BLaER1 treated with 17β-estradiol and CSF1 and Interleukin-3, amounts not matched to agents 10 nM and 100 nM (cell line): Measurements from ENCODE around the gene DFFA.
"Not testable (repeated sequence)": the region's sequence is repeated elsewhere in the genome, so short reads cannot be mapped to it uniquely, and the experiment has no call there.

ENCODE experiments used
- H3K27ac ChIP-seq, 11 experiments: shearing (Covaris generic); formaldehyde crosslinking; 2 replicates each; pipeline ENCODE4 v1.8.1; 2022
- H3K27me3 ChIP-seq, 11 experiments: shearing (Covaris generic); formaldehyde crosslinking; 2 replicates each; pipeline ENCODE4 v1.8.1; 2022
- H3K36me3 ChIP-seq, 11 experiments: shearing (Covaris generic); formaldehyde crosslinking; 2 replicates each; pipeline ENCODE4 v1.8.1; 2022
- H3K4me1 ChIP-seq, 10 experiments: shearing (Covaris generic); formaldehyde crosslinking; 2 replicates each; pipeline ENCODE4 v1.8.1; 2022
- H3K4me2 ChIP-seq, 11 experiments: shearing (Covaris generic); formaldehyde crosslinking; 2 replicates each; pipeline ENCODE4 v1.8.1; 2022
- H3K4me3 ChIP-seq, 10 experiments: shearing (Covaris generic); formaldehyde crosslinking; 2 replicates each; pipeline ENCODE4 v1.8.1; 2022
- H3K9ac ChIP-seq, 11 experiments: shearing (Covaris generic); formaldehyde crosslinking; 2 replicates each; pipeline ENCODE4 v1.8.1; 2022
- H3K9me3 ChIP-seq, 11 experiments: shearing (Covaris generic); formaldehyde crosslinking; replicated peaks in 1 of 11; 2 replicates each; pipeline ENCODE4 v1.8.1; 2022
- H4K20me1 ChIP-seq, 11 experiments: shearing (Covaris generic); formaldehyde crosslinking; 2 replicates each; pipeline ENCODE4 v1.8.1; 2022
- Cebpa-rat ChIP-seq, 11 experiments: shearing (Covaris generic); IDR thresholded peaks; 2 replicates each; pipeline ENCODE4 v1.8.1; 2022

DFFA gene

DNA sequence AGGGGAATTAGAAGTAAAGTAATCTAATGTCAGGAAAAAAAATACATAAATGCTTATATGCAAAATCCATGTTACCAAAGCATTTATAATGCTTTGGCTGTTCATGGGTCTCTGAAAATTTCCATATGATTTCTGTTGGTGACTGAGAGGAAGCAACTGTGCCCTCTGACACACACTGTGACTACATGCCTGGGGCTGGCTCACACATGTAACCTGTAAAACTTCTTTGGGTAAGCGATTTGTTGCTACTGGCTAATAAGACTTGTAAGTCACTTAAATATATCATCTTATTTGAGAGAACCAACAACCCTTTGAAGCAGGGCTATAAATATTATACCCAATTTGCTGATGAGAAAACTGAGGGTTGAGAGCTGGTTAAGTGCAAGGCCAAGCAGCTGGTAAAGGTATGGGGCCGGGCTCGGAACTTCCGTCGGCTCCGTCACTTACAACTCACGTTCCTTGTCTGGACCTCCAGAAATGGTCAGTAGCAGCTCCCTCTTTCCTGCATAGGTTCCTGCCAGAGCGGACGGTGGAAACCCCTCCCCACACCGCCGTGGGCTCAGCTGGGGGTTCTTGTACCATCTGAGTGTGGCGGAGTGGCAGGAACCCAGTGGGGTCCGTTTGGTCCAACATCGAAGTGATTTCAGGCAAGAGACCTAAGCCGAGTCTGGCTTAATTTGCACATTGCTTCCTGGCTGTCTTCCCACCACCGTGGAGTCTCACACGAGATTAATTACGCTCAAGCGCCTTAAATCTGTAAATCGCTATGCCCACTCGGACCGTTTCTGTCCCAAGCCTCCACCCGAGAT is 714 bp downstream of the DFFA start:
- Histone ChIP-seq H3K9me3 (no peaks in the 10 kb centered on the region), H3K4me2 (peak overlapping the region; percentile 87 to 99 (median 92)), H3K36me3 (peaks cover 27 to 36% (median 33%) of the 10 kb centered on the region in 11 experiments), H3K27me3 (no peaks in the 10 kb centered on the region), H3K4me3 (peak overlapping the region; percentile 66 to 91 (median 79)), H3K4me1 (peaks cover 39 to 52% (median 49%) of the 10 kb centered on the region in 10 experiments), H4K20me1 (peaks cover 0 to 39% (median 9%) of the 10 kb centered on the region in 11 experiments; a peak in 10 of 22 replicates), H3K9ac (peak overlapping the region; percentile 77 to 86 (median 85)), H3K27ac (peak overlapping the region; percentile 54 to 82 (median 76); a peak in 21 of 22 replicates)
- no peak for TF ChIP-seq Cebpa-rat (IDR thresholded peaks at IDR 0.05)

GRCh38 chr1:10470043-10470442 is 2.3 kb downstream of the DFFA start:
- Histone ChIP-seq H3K27ac (no peak overlapping the region), H3K4me3 (no peak overlapping the region), H3K4me2 (no peak overlapping the region), H3K9me3 (no peaks in the 10 kb centered on the region), H4K20me1 (peaks cover 0 to 24% (median 3%) of the 10 kb centered on the region in 11 experiments; a peak in 9 of 22 replicates), H3K27me3 (no peaks in the 10 kb centered on the region), H3K4me1 (peaks cover 28 to 40% (median 36%) of the 10 kb centered on the region in 10 experiments), H3K9ac (no peak overlapping the region), H3K36me3 (peaks cover 43 to 52% (median 49%) of the 10 kb centered on the region in 11 experiments)
- no peak for TF ChIP-seq Cebpa-rat (IDR thresholded peaks at IDR 0.05)

- TF ChIP-seq Cebpa-rat (IDR thresholded peaks at IDR 0.05) = no peak
Observed at GRCh38 chr1:10467078-10467477, 5.3 kb downstream of the DFFA start.

DNA sequence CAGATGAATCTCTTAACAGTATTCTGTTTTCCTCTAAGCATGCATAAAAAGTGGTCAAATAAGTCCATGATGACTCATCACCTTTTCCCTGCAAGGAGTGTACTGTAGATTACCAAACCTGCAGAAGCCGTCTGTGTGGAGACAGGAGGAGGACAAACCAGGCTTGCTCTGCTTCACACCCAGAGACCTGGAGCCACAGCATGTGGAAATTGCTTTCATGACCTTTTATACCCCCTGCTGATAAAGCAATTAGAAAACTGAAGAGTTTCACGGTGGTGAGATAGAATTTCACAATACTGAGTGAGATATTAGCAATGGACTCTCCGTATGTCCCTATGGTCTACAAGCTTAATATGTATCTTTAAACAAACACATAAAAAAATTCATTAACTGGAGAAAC is 13.1 kb downstream of the DFFA start:
- peaks cover 36 to 84% (median 64%) of the 10 kb centered on the region in 11 experiments for H3K36me3 ChIP-seq
- peak overlapping the region in 2 of 11 experiments; percentile 8 to 17; a peak in 1 of 22 replicates for H3K9ac ChIP-seq
- H3K4me2 ChIP-seq = 0 out of 22 replicates have a peak overlapping the region, but pooled peaks of 1 of the 11 experiments have one; percentile 5
- H3K4me1 ChIP-seq = peaks cover 8 to 32% (median 28%) of the 10 kb centered on the region in 10 experiments; a peak in 18 of 20 replicates
- H3K9me3 ChIP-seq = peaks cover 0 to 3% (median 0%) of the 10 kb centered on the region in 11 experiments; a peak in 1 of 22 replicates
- H3K4me3 ChIP-seq = no peak overlapping the region
- peak overlapping the region in 3 of 11 experiments; percentile 57 to 73 (median 64); a peak in 5 of 22 replicates for H3K27ac ChIP-seq
- TF ChIP-seq Cebpa-rat (IDR thresholded peaks at IDR 0.05) = no peak
- H3K27me3 ChIP-seq = no peaks in the 10 kb centered on the region
- peaks cover 0 to 6% (median 0%) of the 10 kb centered on the region in 11 experiments; a peak in 1 of 22 replicates for H4K20me1 ChIP-seq

More at GRCh38 chr1:10467078-10467477, 5.3 kb downstream of the DFFA start:
- Histone ChIP-seq H3K27me3 (no peaks in the 10 kb centered on the region), H3K36me3 (peaks cover 73 to 81% (median 77%) of the 10 kb centered on the region in 11 experiments), H3K27ac (no peak overlapping the region), H3K9me3 (no peaks in the 10 kb centered on the region), H3K4me1 (peaks cover 11 to 25% (median 19%) of the 10 kb centered on the region in 10 experiments), H4K20me1 (peaks cover 0 to 24% (median 6%) of the 10 kb centered on the region in 11 experiments; a peak in 10 of 22 replicates), H3K4me2 (no peak overlapping the region), H3K9ac (no peak overlapping the region), H3K4me3 (no peak overlapping the region)

- Histone ChIP-seq H3K36me3 (peaks cover 24 to 77% (median 53%) of the 10 kb centered on the region in 11 experiments), H3K27me3 (no peaks in the 10 kb centered on the region), H3K4me2 (peak overlapping the region in 9 of 11 experiments; percentile 47 to 74 (median 66); a peak in 18 of 22 replicates), H3K9me3 (peaks cover 0 to 3% (median 0%) of the 10 kb centered on the region in 11 experiments; a peak in 1 of 22 replicates), H3K4me1 (peaks cover 8 to 32% (median 28%) of the 10 kb centered on the region in 10 experiments; a peak in 18 of 20 replicates), H3K27ac (peak overlapping the region in 8 of 11 experiments; percentile 11 to 73 (median 52); a peak in 15 of 22 replicates), H3K9ac (peak overlapping the region in 7 of 11 experiments; percentile 6 to 62 (median 29); a peak in 6 of 22 replicates), H3K4me3 (no peak overlapping the region), H4K20me1 (peaks cover 0 to 1% (median 0%) of the 10 kb centered on the region in 11 experiments; a peak in 1 of 22 replicates)
- TF ChIP-seq Cebpa-rat (IDR thresholded peaks at IDR 0.05) = no peak
Observed at GRCh38 chr1:10457875-10458274, 14.5 kb downstream of the DFFA start.

GRCh38 chr1:10457462-10457861 is 14.9 kb downstream of the DFFA start:
- Histone ChIP-seq H3K27ac (peak overlapping the region in 9 of 11 experiments; percentile 11 to 73 (median 47); a peak in 16 of 22 replicates), H3K9ac (peak overlapping the region in 8 of 11 experiments; percentile 6 to 62 (median 25); a peak in 8 of 22 replicates)

GRCh38 chr1:10456661-10457060 is 15.7 kb downstream of the DFFA start:
- H3K9me3 ChIP-seq = peaks cover 0 to 3% (median 0%) of the 10 kb centered on the region in 11 experiments; a peak in 1 of 22 replicates
- no peaks in the 10 kb centered on the region for H4K20me1 ChIP-seq
- no peak overlapping the region for H3K4me3 ChIP-seq
- peak overlapping the region in 7 of 11 experiments; percentile 29 to 73 (median 58); a peak in 13 of 22 replicates for H3K27ac ChIP-seq
- TF ChIP-seq Cebpa-rat (IDR thresholded peaks at IDR 0.05) = no peak
- H3K9ac ChIP-seq = peak overlapping the region in 4 of 11 experiments; percentile 18 to 56 (median 20); a peak in 3 of 22 replicates
- H3K4me2 ChIP-seq = peak overlapping the region in 8 of 11 experiments; percentile 47 to 74 (median 66); a peak in 14 of 22 replicates
- H3K4me1 ChIP-seq = peaks cover 8 to 32% (median 28%) of the 10 kb centered on the region in 10 experiments; a peak in 18 of 20 replicates
- H3K27me3 ChIP-seq = no peaks in the 10 kb centered on the region
- peaks cover 11 to 65% (median 40%) of the 10 kb centered on the region in 11 experiments; a peak in 20 of 22 replicates for H3K36me3 ChIP-seq

More at GRCh38 chr1:10457462-10457861, 14.9 kb downstream of the DFFA start:
- Histone ChIP-seq H3K36me3 (peaks cover 19 to 73% (median 48%) of the 10 kb centered on the region in 11 experiments), H3K4me1 (peaks cover 8 to 32% (median 28%) of the 10 kb centered on the region in 10 experiments; a peak in 18 of 20 replicates), H3K4me2 (peak overlapping the region in 9 of 11 experiments; percentile 47 to 74 (median 66); a peak in 18 of 22 replicates)
- H3K9me3 ChIP-seq, H4K20me1 ChIP-seq, H3K27me3 ChIP-seq, H3K4me3 ChIP-seq: not testable (repeated sequence)
- TF ChIP-seq Cebpa-rat (IDR thresholded peaks at IDR 0.05) = peak in 3 of 11 experiments; percentile 9 to 63 (median 33); a peak in 2 of 22 replicates

DNA sequence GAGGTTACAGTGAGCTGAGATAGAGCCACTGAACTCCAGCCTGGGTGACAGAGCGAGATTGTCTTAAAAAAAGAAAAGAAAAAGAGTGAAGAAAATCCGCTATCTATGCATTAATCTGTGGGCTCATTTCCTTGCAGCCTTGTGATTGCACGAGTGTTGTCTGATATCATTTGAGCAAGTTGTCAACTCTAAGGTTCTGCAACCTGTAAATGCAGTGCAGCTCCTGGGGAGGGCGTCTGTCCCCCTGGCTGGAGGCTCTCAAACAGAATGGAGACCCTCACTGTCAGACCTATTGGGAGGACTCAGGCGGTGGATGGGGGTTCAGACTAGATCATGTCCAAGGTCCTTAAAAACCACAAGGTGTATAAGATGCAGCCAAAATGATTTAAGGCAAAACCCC is 16.3 kb downstream of the DFFA start:
- Histone ChIP-seq H4K20me1 (no peaks in the 10 kb centered on the region), H3K4me1 (peaks cover 8 to 32% (median 28%) of the 10 kb centered on the region in 10 experiments; a peak in 18 of 20 replicates), H3K36me3 (peaks cover 5 to 59% (median 34%) of the 10 kb centered on the region in 11 experiments; a peak in 20 of 22 replicates), H3K27ac (no peak overlapping the region), H3K27me3 (no peaks in the 10 kb centered on the region), H3K9ac (no peak overlapping the region), H3K9me3 (peaks cover 0 to 3% (median 0%) of the 10 kb centered on the region in 11 experiments; a peak in 1 of 22 replicates), H3K4me2 (no peak overlapping the region), H3K4me3 (no peak overlapping the region)
- no peak for TF ChIP-seq Cebpa-rat (IDR thresholded peaks at IDR 0.05)
